PC-9 (cell line): ENCODE measurements around the gene PRR14.

Experiments used
- CTCF ChIP-seq: fragments of 200-600 bp; sonication (generic); conservative IDR thresholded peaks from 2 replicates; pipeline ENCODE4 v1.6.1; 2017; ENCODE audit warnings: mixed run types, antibody characterized with exemption, mild to moderate bottlenecking, moderate library complexity
- EZH2 ChIP-seq: fragments of 200-600 bp; sonication (generic); IDR thresholded peaks from 2 replicates; pipeline ENCODE4 v1.8.0; 2017; ENCODE audit warnings: antibody characterized with exemption, low read depth

GRCh38 chr16:30663820-30664219, 13.1 kb downstream of the PRR14 start:
- TF ChIP-seq CTCF (no peak), EZH2 (no peak)
